Stimulated activated CD4-positive, alpha-beta T cell treated with anti-CD3 and anti-CD28 coated beads, Interleukin-1b, Interleukin-23, amount 100 ng/mL, for 4 hours (primary cell): Measurements from ENCODE around the gene CEBPE.

ENCODE experiments used
- DNase-seq, 2 donors: peaks; one replicate each; pipeline ENCODE4 v3.0.0-alpha.2; 2020; ENCODE audit warnings: low read depth in 2 of 2

CEBPE gene

DNA sequence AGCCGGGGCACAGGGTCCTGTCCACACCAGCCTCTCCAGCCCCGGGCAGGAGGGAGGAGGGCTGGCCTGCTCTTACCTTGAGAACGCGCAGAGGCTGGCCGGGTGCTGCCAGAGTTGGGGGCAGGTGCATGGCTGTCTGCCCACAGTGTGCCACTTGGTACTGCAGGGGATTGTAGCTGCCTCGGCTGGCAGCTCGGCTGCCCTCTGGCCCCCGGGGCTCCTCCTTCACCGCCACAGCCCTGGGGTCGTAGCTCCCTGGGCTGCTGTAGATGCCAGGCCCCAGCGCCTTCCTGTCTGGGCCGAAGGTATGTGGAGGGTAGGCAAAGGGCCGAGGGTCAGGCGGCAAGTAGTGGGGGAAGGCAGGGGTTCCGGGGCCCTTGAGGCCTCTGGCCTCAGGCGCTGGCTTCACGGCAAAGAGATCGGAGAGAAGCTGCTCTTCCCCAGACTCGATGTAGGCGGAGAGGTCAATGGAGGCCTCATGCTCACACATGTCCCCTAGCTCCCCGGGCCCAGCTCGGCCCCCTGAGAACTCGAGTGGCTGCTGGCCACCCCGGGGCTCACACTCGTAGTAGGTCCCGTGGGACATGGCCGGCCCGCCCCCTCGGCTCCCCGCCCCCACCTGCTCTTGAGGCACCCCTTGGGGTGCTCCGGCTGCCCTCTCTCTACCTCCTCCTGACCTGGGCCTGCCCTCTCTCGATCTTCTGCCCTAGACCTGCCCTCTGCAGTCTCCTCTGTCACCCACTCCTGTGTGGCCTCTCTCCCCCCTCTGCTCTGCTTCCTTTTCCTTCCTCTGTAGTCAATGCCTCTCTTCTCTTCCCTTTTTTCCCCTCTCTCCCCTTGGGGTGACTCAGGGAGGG, at the start of gene CEBPE:
TSS of gene CEBPE (minus strand) at position 750 of the 857 bp plus-strand sequence. CDS start at position 586, 164 bp downstream.
- DNase-seq, result no peak

DNA sequence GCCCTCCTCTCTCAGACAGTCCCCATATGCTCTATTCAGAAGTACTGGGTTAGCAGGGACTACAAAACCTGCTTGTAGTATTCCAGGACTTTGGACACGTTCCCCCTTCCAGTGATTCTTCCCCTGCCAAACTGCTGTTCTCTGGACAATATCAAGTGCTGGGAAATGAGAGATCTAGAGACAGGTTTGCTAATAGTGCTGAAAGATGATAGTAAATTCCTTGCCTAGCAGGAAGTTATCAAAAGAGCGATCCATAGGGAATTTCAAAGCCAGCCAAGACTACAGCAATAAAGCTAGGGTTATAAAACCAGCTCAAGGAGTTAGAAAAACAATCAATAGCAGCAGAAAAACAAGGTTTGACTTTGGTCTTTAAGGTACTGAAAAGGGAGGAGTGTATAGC, 49.2 kb upstream of the CEBPE start:
- DNase-seq, result no peak

- DNase-seq, result no peak
Observed at GRCh38 chr14:23167116-23167847, 48.2 kb upstream of the CEBPE start.

DNA sequence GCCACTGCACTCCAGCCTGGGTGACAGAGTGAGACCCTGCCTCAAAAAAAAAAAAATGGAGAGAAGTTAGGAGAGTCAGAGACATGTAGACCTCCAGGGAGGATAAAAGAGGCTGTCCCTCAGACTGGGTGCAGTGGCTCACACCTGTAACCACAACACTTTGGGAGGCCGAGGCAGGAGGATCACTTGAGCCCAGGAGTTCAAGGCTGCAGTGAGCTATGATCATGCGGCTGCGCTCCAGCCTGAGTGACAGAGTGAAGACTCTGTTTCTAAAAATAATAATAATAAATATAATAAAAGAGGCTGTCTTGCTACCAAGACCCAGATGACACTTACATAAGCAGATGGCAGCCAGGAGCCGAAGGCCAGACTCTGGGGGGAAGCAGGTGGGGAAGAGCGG, 45.9 kb upstream of the CEBPE start:
- DNase-seq, result no peak

- no peak for DNase-seq
Observed at GRCh38 chr14:23164250-23164649, 45.2 kb upstream of the CEBPE start.

GRCh38 chr14:23163830-23164229, 44.8 kb upstream of the CEBPE start:
- DNase-seq, result no peak

DNA sequence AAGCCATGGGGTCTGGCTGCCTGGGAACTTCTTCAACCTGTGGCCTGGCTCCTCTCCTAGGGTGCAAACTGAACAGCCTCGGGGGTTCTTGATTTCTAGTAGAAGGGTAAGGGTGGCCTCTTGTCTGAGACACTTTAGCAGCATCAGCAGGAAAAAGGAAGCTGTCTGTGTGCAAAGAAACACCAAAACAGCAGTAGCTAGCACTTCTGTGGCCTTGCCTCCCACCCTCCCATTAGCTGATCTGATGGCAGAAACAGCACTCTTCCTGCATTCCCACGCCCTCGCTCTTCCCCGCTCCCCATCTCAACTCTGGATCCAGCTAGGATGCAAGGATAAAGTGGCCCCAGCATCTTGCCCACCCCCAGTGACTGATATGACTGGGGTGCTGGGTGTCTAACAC, 43.7 kb upstream of the CEBPE start:
- no peak for DNase-seq

GRCh38 chr14:23162005-23162404, 43.0 kb upstream of the CEBPE start:
- DNase-seq, result no peak

- no peak for DNase-seq
Observed at GRCh38 chr14:23160924-23161522, 42.0 kb upstream of the CEBPE start.

GRCh38 chr14:23159532-23159931, 40.5 kb upstream of the CEBPE start:
- no peak for DNase-seq

- DNase-seq, result no peak
Observed at GRCh38 chr14:23158779-23159178, 39.7 kb upstream of the CEBPE start.

GRCh38 chr14:23154964-23155587, 36.0 kb upstream of the CEBPE start:
- no peak for DNase-seq

GRCh38 chr14:23153851-23154796, 35.1 kb upstream of the CEBPE start:
- no peak for DNase-seq

- DNase-seq, result no peak
Observed at GRCh38 chr14:23151342-23151741, 32.3 kb upstream of the CEBPE start.

DNA sequence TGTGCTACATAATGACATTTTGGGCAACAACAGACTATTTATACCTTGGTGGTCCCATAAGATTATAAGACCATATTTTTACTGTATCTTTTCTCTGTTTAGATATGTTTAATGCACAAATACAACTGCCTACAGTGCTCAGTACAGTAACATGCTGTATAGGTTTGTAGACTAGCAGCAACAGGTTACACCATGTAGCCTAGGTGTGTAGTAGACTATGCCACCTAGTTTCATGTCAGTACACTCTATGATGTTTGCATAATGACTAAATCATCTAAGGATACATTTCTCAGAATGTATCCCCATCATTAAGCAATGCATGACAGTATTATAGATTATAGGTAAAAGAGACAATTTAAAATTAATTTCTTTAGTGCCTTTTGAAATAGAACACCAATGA, 30.7 kb upstream of the CEBPE start:
- DNase-seq, result no peak

DNA sequence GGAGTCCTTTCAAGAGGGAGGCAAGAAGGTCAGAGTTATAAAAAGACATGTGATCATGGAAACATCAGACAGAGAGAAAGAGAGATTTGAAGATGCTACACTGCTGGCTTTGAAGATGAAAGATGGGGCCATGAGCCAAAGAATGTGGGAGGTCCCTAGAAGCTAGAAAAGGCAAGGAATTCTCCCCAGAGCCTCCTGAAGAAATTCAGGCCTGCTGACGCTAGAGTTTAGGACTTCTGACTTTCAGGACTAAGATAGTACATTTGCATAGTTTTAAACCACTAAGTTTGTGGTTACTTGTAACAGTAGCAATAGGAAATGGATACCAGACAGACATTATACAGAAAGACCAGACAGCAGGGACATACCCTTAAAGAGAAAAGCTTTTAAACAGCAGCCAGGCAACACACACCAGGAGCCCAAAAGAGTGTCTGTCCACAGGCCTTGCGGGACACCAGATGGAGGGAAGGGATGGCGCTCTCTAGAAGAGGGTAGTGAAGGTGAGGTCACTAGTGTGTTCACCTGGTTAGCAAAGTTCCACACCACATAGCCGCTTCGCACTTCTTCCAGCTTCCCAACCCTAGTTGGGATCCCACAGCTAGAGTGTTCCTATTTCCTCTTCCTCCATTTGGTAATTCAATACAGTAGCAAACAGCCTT, 29.7 kb upstream of the CEBPE start:
- no peak for DNase-seq

- DNase-seq, result no peak
Observed at GRCh38 chr14:23147676-23148075, 28.6 kb upstream of the CEBPE start.

DNA sequence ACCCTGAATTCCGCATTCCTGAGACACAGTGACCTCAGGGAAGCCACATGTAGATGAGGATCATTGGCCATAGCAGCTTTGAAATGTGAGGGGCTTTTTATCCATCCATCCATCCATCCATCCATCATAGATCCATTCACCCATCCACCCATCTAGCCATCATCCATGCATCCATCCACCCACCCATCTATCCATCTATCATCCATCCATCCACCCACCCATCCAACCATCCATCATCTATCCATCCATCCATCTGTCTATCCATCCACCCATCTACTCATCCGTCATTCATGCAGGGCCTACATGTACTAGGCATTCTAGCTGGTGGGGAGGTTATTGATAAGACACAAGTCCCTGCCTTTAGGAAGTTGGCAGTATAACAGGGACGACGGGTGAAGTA, 27.9 kb upstream of the CEBPE start:
- no peak for DNase-seq

GRCh38 chr14:23146351-23146910, 27.4 kb upstream of the CEBPE start:
- DNase-seq, result no peak

GRCh38 chr14:23145794-23146350, 26.8 kb upstream of the CEBPE start:
- DNase-seq, result no peak
